ENCODE data around the gene TBC1D14.

The TBC1D14 gene

GRCh38 chr4:7054106-7054880 is 144.7 kb downstream of the TBC1D14 start:
- H3K36me3 ChIP-seq (ENCODE audit: control insufficient read depth, insufficient read depth, low read length): peaks cover 9% of the 10 kb centered on the region
- no peak overlapping the region for H3K4me3 ChIP-seq (replicated peaks; ENCODE audit: low read depth, low read length)
- TF ChIP-seq CTCF (IDR thresholded peaks at IDR 0.05; ENCODE audit: insufficient read depth, low read length, poor library complexity, severe bottlenecking): no peak
- no peak for DNase-seq (ENCODE audit: extremely low read depth, insufficient read length)
- H3K27me3 ChIP-seq (replicated peaks; ENCODE audit: control insufficient read depth, insufficient read depth, low read length): no peaks in the 10 kb centered on the region

- DNase-seq (ENCODE audit: extremely low read depth, insufficient read length): no peak
- Histone ChIP-seq H3K4me3 (replicated peaks; ENCODE audit: low read depth, low read length) (no peak overlapping the region), H3K36me3 (ENCODE audit: control insufficient read depth, insufficient read depth, low read length) (peaks cover 8% of the 10 kb centered on the region), H3K27me3 (replicated peaks; ENCODE audit: control insufficient read depth, insufficient read depth, low read length) (no peaks in the 10 kb centered on the region)
- TF ChIP-seq CTCF (IDR thresholded peaks at IDR 0.05; ENCODE audit: insufficient read depth, low read length, poor library complexity, severe bottlenecking): no peak
These were observed 145.7 kb downstream of the TBC1D14 start for GRCh38 chr4:7055111-7055989.

DNA sequence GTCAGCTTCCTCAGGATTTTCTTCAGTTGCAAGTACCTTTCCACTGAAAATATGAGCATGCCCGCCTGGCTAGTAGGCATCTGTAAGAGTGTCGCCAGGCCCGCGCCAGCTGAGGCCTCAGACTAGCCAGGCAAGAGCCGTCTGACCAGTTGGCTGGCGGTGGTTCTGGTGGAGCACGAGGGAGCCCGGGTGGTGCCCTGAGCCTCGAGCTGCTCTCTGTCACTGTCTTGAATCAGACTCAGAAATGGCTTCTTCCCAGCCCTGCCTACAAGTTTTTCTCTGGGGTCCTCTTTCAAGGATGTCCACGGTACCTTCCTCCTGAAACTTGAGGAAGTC is 146.3 kb downstream of the TBC1D14 start:
- no peak for DNase-seq (ENCODE audit: extremely low read depth, insufficient read length)
- Histone ChIP-seq H3K36me3 (ENCODE audit: control insufficient read depth, insufficient read depth, low read length) (peaks cover 12% of the 10 kb centered on the region), H3K4me3 (replicated peaks; ENCODE audit: low read depth, low read length) (no peak overlapping the region), H3K27me3 (replicated peaks; ENCODE audit: control insufficient read depth, insufficient read depth, low read length) (no peaks in the 10 kb centered on the region)
- no peak for TF ChIP-seq CTCF (IDR thresholded peaks at IDR 0.05; ENCODE audit: insufficient read depth, low read length, poor library complexity, severe bottlenecking)

DNA sequence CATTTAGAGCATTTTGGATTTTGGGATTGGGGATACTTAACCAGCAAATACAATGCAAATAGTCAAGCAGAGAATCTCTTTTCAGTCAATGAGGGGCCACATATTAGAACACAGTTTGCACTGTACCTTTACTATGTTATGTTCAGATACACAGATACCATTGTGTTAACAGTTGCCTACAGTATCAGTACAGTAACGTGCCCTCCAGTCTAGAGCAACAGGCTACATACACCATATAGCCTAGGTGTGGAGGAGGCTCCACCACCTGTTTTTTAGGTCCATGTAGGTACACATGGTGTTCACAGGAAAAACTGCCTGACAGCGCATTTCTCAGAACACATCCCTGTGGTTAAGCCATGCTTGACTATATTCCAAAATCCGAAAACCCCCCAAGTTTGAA is 149.2 kb downstream of the TBC1D14 start:
- DNase-seq (ENCODE audit: extremely low read depth, insufficient read length): no peak
- H3K27me3 ChIP-seq (replicated peaks; ENCODE audit: control insufficient read depth, insufficient read depth, low read length): no peaks in the 10 kb centered on the region
- peaks cover 22% of the 10 kb centered on the region for H3K36me3 ChIP-seq (ENCODE audit: control insufficient read depth, insufficient read depth, low read length)
- no peak overlapping the region for H3K4me3 ChIP-seq (replicated peaks; ENCODE audit: low read depth, low read length)
- TF ChIP-seq CTCF (IDR thresholded peaks at IDR 0.05; ENCODE audit: insufficient read depth, low read length, poor library complexity, severe bottlenecking): no peak

DNA sequence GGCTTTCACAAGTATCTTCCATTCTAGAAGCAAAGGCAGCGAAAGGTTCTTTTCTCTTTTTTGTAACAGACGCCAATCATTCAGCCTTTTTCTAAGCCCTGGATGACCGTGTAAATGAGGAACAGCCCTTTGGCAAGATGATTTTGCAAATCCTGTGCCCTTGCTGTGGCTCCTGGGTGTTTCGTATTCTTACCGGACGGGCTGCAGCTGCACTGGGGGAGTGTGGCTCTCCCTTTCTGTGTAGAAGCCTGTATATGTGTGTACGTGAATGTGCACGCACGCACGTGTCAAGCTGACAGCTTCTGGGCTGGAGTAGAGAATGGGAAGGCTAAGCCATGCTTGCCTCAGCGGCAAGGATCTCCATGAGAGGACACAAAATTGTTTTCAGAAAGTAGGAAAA is 150.0 kb downstream of the TBC1D14 start:
- Histone ChIP-seq H3K36me3 (ENCODE audit: control insufficient read depth, insufficient read depth, low read length) (peaks cover 24% of the 10 kb centered on the region), H3K27me3 (replicated peaks; ENCODE audit: control insufficient read depth, insufficient read depth, low read length) (no peaks in the 10 kb centered on the region), H3K4me3 (replicated peaks; ENCODE audit: low read depth, low read length) (no peak overlapping the region)
- no peak for TF ChIP-seq CTCF (IDR thresholded peaks at IDR 0.05; ENCODE audit: insufficient read depth, low read length, poor library complexity, severe bottlenecking)
- DNase-seq (ENCODE audit: extremely low read depth, insufficient read length): no peak

Measured in GM06990 (cell line).